ENCODE results near the gene RAB28. TPM values are rescaled to one million over a fixed set of nuclear protein-coding genes. Genes with fewer than 3 reads are reported as not detected.

Gene RAB28
- total RNA-seq, 1 donor from 2014 or later = 25.9 TPM

- intact Hi-C loops (cut with micrococcal nuclease) = no loop called here
- peaks cover 8% of the 10 kb centered on the region for H3K9me3 ChIP-seq (replicated peaks)
- no peak for DNase-seq
- no peaks in the 10 kb centered on the region for H3K27me3 ChIP-seq (ENCODE audit: low read depth)
- no peak overlapping the region for H3K4me3 ChIP-seq
- H3K27ac ChIP-seq (replicated peaks) = no peak overlapping the region
- H3K4me1 ChIP-seq = peaks cover 10% of the 10 kb centered on the region
- no peak for TF ChIP-seq CTCF (IDR thresholded peaks at IDR 0.05; ENCODE audit: borderline replicate concordance)
- peaks cover 5% of the 10 kb centered on the region for H3K36me3 ChIP-seq
Observed at GRCh38 chr4:13464973-13465372, 19.2 kb downstream of the RAB28 start.

GRCh38 chr4:13464543-13464942, 19.6 kb downstream of the RAB28 start:
- Histone ChIP-seq H3K4me3 (no peak overlapping the region), H3K27ac (replicated peaks) (no peak overlapping the region), H3K36me3 (peaks cover 5% of the 10 kb centered on the region), H3K9me3 (replicated peaks) (peaks cover 8% of the 10 kb centered on the region), H3K27me3 (ENCODE audit: low read depth) (no peaks in the 10 kb centered on the region), H3K4me1 (peaks cover 10% of the 10 kb centered on the region)
- intact Hi-C loops (cut with micrococcal nuclease) = no loop called here
- TF ChIP-seq CTCF (IDR thresholded peaks at IDR 0.05; ENCODE audit: borderline replicate concordance) = no peak
- no peak for DNase-seq

GRCh38 chr4:13461191-13461905, 22.8 kb downstream of the RAB28 start:
- no peak for TF ChIP-seq CTCF (IDR thresholded peaks at IDR 0.05; ENCODE audit: borderline replicate concordance)
- Histone ChIP-seq H3K27me3 (ENCODE audit: low read depth) (no peaks in the 10 kb centered on the region), H3K4me1 (peaks cover 10% of the 10 kb centered on the region), H3K4me3 (no peak overlapping the region), H3K27ac (replicated peaks) (no peak overlapping the region), H3K36me3 (peaks cover 14% of the 10 kb centered on the region), H3K9me3 (replicated peaks) (peaks cover 8% of the 10 kb centered on the region)
- no peak for DNase-seq
- intact Hi-C loops (cut with micrococcal nuclease) = no loop called here

- Histone ChIP-seq H3K27me3 (ENCODE audit: low read depth) (no peaks in the 10 kb centered on the region), H3K4me3 (no peak overlapping the region), H3K4me1 (no peaks in the 10 kb centered on the region), H3K36me3 (peaks cover 35% of the 10 kb centered on the region), H3K27ac (replicated peaks) (no peak overlapping the region), H3K9me3 (replicated peaks) (peaks cover 6% of the 10 kb centered on the region)
- intact Hi-C loops (cut with micrococcal nuclease) = no loop called here
- no peak for DNase-seq
- TF ChIP-seq CTCF (IDR thresholded peaks at IDR 0.05; ENCODE audit: borderline replicate concordance) = no peak
Observed at GRCh38 chr4:13455411-13455810, 28.7 kb downstream of the RAB28 start.

- Histone ChIP-seq H3K27ac (replicated peaks) (no peak overlapping the region), H3K36me3 (peaks cover 30% of the 10 kb centered on the region), H3K27me3 (ENCODE audit: low read depth) (no peaks in the 10 kb centered on the region), H3K4me3 (no peak overlapping the region), H3K4me1 (no peaks in the 10 kb centered on the region), H3K9me3 (replicated peaks) (peaks cover 6% of the 10 kb centered on the region)
- no peak for TF ChIP-seq CTCF (IDR thresholded peaks at IDR 0.05; ENCODE audit: borderline replicate concordance)
- intact Hi-C loops (cut with micrococcal nuclease) = no loop called here
- no peak for DNase-seq
Observed at GRCh38 chr4:13454786-13455185, 29.4 kb downstream of the RAB28 start.

Measured in left ventricle myocardium inferior (tissue), 1 donor.